C4-2B (cell line): ENCODE data around the gene SEMA3B.

Source experiments
- H3K27ac ChIP-seq: fragments of 450-650 bp; 2 replicates; pipeline ENCODE4 v1.5.1; 2017
- ZFX ChIP-seq: fragments of 450-650 bp; IDR thresholded peaks from 2 replicates; pipeline ENCODE4 v1.6.1; 2017
- TF ChIP-seq, protein P1 (sequence below): fragments of 450-650 bp; conservative IDR thresholded peaks from 2 replicates; pipeline ENCODE4 v1.5.1; 2017; ENCODE audit warnings: mild to moderate bottlenecking

SEMA3B gene

DNA sequence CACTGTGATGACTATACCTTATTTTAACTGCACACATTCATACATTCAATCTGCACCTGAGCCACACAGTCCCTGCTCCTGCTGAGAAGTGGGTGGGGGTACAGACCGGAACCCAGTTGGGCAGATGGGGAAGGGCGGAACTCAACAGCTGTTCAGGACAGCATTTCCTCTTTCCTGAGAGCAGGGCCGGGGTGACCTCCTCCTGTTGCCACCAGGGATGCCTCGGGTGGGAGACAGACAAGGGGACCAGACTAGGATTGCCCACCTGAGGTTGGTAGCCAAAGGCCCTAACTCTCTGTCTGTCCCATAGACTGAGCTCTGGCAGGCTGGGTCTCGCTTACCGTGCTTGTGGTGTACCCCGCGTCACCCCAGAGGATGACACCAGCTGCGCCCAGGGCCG lies 49.7 kb downstream of the SEMA3B start:
- no peak overlapping the region for H3K27ac ChIP-seq
- TF ChIP-seq, protein P1, sequence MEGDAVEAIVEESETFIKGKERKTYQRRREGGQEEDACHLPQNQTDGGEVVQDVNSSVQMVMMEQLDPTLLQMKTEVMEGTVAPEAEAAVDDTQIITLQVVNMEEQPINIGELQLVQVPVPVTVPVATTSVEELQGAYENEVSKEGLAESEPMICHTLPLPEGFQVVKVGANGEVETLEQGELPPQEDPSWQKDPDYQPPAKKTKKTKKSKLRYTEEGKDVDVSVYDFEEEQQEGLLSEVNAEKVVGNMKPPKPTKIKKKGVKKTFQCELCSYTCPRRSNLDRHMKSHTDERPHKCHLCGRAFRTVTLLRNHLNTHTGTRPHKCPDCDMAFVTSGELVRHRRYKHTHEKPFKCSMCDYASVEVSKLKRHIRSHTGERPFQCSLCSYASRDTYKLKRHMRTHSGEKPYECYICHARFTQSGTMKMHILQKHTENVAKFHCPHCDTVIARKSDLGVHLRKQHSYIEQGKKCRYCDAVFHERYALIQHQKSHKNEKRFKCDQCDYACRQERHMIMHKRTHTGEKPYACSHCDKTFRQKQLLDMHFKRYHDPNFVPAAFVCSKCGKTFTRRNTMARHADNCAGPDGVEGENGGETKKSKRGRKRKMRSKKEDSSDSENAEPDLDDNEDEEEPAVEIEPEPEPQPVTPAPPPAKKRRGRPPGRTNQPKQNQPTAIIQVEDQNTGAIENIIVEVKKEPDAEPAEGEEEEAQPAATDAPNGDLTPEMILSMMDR, result no peak
- no peak for TF ChIP-seq ZFX

DNA sequence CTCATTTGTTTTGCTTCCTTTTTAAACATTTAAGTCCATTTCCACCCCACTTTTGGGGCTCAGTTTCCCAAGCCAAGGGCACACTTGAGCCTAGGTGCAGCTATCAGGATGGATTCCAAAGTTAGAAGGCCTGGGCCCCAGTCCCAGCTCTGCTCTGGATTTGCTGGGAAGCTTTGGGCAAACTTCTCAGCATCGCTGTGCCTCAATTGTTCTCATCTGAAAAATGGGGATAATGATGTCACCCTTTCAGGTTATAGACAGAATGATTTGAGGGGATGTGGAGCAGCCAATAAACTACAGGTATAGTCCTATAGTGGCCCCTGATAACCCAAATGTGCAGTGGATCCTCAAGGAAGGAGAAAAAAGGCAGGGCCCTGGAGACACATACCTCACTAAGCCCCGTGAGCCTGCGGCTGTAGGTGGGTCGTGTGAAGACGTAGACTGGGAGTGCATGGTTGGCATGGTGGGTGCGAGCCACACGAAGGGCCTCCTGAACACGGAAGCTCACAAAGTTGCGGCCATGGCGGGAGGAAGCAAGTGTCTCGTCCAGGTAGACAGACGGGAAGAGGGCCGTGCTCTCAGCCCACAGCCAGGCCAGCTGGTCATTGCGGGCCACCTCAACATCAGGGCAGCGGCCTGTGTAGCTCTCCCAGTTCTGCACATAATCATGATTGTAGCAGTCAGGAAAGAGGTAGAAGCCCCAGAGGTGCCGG lies 50.4 kb downstream of the SEMA3B start:
- H3K27ac ChIP-seq, result no peak overlapping the region; the same call in 1 of the 2 replicates
- TF ChIP-seq ZFX, result no peak
- TF ChIP-seq, protein P1, result no peak

DNA sequence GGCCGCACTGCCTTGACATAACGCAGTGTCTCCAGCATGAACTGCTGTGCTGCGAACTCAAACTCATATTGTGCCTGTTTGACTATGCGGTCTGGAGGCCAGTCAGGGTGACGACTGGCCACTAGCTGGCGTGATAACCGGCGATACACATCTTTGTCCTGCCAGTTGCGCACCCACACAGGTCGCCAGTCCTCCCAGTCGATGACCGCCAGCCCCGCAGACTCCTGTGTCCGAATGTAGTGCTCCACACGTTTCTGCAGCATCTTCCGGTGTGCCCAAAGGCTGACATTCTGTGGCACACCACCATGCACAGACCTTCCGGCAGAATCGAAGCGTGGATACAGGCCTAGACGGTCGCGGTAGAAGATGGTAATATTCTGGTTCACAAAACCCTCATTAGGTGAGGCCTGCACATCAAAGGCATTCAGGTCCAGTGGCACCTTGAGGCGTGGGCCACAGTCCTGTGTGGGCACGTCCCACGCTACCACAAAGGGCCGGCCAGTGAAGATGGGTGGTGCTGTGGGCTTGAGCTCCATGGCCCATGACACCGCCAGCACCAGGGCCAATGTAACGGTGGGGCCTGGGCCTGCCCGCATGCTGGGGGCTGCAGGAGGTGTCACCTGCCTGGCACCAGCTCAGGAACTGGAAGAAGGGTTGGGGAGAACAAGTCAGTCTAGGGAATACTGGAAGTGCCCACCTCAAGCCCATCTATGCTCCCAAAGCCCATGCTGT lies 51.1 kb downstream of the SEMA3B start:
- peak overlapping the region; percentile 90 for H3K27ac ChIP-seq
- no peak for TF ChIP-seq ZFX
- TF ChIP-seq, protein P1, result no peak

DNA sequence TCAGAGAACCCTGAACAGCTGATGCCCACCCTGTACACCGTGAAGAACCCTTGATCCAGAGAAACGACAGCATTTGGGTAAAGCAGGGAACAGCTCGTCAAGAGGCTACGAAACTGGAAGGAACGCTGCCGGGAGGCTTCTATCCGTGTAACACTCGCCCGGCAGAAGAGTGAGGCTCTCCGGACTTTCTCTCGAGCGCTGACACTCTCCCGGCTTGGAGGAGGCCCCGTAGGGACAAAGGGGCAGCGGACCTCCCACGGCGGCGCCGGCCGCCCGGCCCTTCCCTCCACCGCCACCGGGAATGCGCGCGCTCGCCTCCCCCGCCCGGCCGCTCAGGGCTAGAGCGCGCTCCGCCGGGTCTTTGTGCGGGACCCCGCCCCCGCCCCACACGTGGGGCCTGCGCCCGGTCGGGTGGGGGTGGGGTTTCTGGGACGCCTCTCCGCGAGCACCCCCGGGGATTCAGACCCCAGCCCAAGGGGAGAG lies 51.9 kb downstream of the SEMA3B start:
- peak overlapping the region; percentile 90 for H3K27ac ChIP-seq
- TF ChIP-seq, protein P1, result no peak
- no peak for TF ChIP-seq ZFX

DNA sequence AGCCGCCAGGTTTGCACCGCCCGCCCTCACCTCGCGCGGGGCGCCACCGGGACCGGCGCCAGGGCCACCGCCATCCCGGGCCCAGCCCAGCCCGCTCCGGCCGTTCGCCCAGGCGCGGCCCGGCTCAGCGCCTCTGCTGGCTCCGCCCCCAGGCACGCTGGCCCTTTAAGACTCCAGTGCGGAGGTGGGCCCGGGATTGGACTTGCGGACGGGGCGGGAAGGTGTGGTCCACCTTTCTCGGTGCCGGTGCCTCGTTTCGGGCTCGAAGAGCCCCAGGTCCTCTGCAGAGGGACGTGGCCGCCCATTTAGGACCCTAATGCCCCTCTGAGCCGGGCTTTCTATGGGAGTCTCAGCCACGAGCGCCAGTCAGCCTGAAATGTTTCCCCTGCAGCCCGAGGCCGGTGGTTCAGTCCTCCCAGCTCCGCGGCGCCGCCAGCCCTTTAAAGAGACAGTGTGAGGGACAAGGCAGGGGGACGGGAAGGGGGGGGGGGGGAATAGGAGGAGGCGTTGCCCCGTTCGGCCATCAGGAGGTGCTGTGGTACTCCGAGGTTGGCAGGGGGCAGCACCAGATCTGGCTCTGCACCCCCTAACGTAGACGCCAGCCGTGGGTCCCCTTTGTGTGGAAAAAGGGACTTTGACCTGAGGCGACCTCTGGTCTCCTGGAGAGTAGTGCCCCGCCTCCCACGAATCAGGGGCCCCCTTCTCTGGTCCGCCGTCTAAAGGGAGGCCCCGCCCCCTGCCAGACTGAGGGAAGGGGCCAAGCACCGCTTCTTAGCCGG lies 52.6 kb downstream of the SEMA3B start:
- TF ChIP-seq, protein P1, result peak; percentile 65
- TF ChIP-seq ZFX, result peak; percentile 63; the same call in 1 of the 2 replicates
- peak overlapping the region; percentile 90 for H3K27ac ChIP-seq

DNA sequence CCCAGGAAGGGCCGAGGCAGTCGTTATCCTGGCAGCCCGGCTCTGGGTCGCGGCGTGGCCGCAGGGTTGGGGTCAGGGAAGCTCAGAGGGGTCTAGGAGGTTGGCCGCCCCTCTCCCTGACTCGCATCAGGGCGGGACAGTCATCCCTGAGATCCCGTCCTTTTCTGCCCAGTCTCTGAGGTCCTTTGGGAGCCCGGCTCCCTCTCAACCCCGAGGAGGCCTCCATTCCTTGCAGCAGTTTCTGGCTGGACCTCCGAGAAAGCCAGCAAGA lies 53.1 kb downstream of the SEMA3B start:
- peak overlapping the region; percentile 90 for H3K27ac ChIP-seq
- TF ChIP-seq ZFX, result no peak

GRCh38 chr3:50322386-50323091 lies 53.6 kb downstream of the SEMA3B start, which contains the start of gene HYAL2:
Gene HYAL2 (minus strand): TSS chr3:50322745. CDS start chr3:50320489, 2,256 bp downstream.
- peak within 1 kb of the TSS; percentile 90 for H3K27ac ChIP-seq
- TF ChIP-seq, protein P1, result no peak
- no peak for TF ChIP-seq ZFX
